CD4-positive, alpha-beta T cell treated with Interferon gamma for 1 hour (primary cell): ENCODE results near the gene CLEC2B.

Experiments used
- DNase-seq: peaks from one replicate; pipeline ENCODE4 v3.0.0-alpha.2; 2020

The CLEC2B gene

DNA sequence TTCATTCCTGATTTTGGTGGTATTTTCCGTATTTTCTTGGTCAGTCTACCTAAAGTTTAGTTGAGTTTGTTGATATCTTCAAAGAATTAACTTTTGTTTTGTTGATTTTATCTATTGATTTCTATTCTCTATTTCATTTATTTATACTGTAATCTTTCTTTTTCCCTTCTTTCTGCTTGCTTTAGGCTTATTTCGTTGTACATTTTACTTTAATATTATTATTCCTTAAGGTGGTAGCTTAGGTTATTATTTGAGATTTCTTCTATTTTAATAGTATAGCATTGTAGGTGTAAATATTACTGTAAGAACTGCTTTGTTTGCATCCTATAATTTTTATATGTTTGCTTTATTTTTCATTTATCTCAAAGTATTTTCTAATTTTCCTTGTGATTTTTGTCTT lies 63.3 kb downstream of the CLEC2B start:
- DNase-seq: no peak
